ENCODE measurements around the gene XDH. TPM values are rescaled to one million over a fixed set of nuclear protein-coding genes. Genes with fewer than 3 reads are reported as not detected.
A peak's percentile ranks its signal among the peaks of the same experiment; 100 is the strongest.

XDH gene
- polyA plus RNA-seq, 1 of the 3 experiments (the other 2 are of a cell fraction), result 0.33 TPM

DNA sequence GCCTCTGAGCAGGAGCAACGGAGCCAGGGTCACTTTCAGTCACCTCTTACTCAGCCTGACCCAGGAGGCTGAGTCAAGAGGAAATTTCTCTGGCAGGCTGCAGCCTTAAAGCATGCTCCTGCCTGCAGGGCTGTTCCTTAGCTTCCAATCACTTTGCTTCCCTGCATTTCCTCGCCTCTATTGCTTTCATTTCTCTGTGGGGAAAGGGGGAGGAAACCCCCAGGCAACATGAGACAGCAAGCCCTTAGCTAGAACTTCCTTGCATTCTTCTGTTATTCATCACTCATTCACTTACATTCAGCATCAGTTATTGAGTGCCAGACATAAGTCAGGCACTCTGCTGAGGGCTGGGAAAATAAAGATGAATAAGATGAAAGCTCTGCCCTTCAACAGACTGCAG, 13.0 kb downstream of the XDH start:
- H3K9ac ChIP-seq, result peak overlapping the region; percentile 8; the same call in 1 of the 2 replicates
- ChIA-PET POLR2A (no interaction called here), CTCF (interaction anchor here (1.1 to 2.3 kb wide), 6 partner anchors 11 to 69 kb away, joined by 3 to 6 read pairs (median 4); no protein-coding TSS in a partner anchor)
- TF ChIP-seq ZBTB33 (IDR thresholded peaks at IDR 0.05; ENCODE audit: borderline replicate concordance, low read depth) (no peak), YY1 (IDR thresholded peaks at IDR 0.05; ENCODE audit: low read depth) (no peak), TCF12 (IDR thresholded peaks at IDR 0.05) (peak; percentile 96), CHD2 (IDR thresholded peaks at IDR 0.05; ENCODE audit: low read length, partially characterized antibody) (no peak), GATA2 (CRISPR knock-in tag; IDR thresholded peaks at IDR 0.05) (no peak), TEAD4 (IDR thresholded peaks at IDR 0.05; ENCODE audit: borderline replicate concordance, insufficient read depth) (peak; percentile 93; the same call in 1 of the 2 replicates), FOXJ3 (CRISPR knock-in tag; IDR thresholded peaks at IDR 0.05) (no peak), RFX5 (IDR thresholded peaks at IDR 0.05; ENCODE audit: low read length) (no peak), GABPA (IDR thresholded peaks at IDR 0.05; ENCODE audit: low read depth) (no peak), NRF1 (IDR thresholded peaks at IDR 0.05; ENCODE audit: low read depth, low read length) (no peak), MXI1 (IDR thresholded peaks at IDR 0.05; ENCODE audit: low read depth, low read length) (no peak), FOSL2 (IDR thresholded peaks at IDR 0.05; ENCODE audit: borderline replicate concordance, low read depth) (peak; percentile 94), RCOR1 (IDR thresholded peaks at IDR 0.05; ENCODE audit: low read length) (no peak), SMC3 (IDR thresholded peaks at IDR 0.05; ENCODE audit: low read depth, low read length) (no peak), ELF1 (IDR thresholded peaks at IDR 0.05) (no peak; the same call in 1 of the 2 replicates), RAD21 (IDR thresholded peaks at IDR 0.05; ENCODE audit: low read length) (no peak), USF2 (IDR thresholded peaks at IDR 0.05; ENCODE audit: borderline replicate concordance, low read depth, low read length) (no peak), POLR2AphosphoS5 (IDR thresholded peaks at IDR 0.05; ENCODE audit: low read depth, low read length) (peak; percentile 63; the same call in 1 of the 2 replicates), REST (IDR thresholded peaks at IDR 0.05; ENCODE audit: low read depth, low read length) (peak; percentile 49; the same call in 1 of the 2 replicates), EZH2phosphoT487 (IDR thresholded peaks at IDR 0.05; ENCODE audit: borderline replicate concordance, low read depth) (no peak), EP300 (IDR thresholded peaks at IDR 0.05; ENCODE audit: borderline replicate concordance in 1 of 2, low read depth in 1 of 2, low read length in 1 of 2) (peak in 1 of 2 experiments; percentile 87; a peak in 3 of 4 replicates), JUND (IDR thresholded peaks at IDR 0.05) (peak; percentile 91)
- TF ChIP-seq, protein P1, sequence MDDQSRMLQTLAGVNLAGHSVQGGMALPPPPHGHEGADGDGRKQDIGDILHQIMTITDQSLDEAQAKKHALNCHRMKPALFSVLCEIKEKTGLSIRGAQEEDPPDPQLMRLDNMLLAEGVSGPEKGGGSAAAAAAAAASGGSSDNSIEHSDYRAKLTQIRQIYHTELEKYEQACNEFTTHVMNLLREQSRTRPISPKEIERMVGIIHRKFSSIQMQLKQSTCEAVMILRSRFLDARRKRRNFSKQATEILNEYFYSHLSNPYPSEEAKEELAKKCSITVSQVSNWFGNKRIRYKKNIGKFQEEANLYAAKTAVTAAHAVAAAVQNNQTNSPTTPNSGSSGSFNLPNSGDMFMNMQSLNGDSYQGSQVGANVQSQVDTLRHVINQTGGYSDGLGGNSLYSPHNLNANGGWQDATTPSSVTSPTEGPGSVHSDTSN (IDR thresholded peaks at IDR 0.05), result peak; percentile 97
- TF ChIP-seq, protein P2, sequence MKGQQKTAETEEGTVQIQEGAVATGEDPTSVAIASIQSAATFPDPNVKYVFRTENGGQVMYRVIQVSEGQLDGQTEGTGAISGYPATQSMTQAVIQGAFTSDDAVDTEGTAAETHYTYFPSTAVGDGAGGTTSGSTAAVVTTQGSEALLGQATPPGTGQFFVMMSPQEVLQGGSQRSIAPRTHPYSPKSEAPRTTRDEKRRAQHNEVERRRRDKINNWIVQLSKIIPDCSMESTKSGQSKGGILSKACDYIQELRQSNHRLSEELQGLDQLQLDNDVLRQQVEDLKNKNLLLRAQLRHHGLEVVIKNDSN (IDR thresholded peaks at IDR 0.05; ENCODE audit: borderline replicate concordance, low read depth), result no peak; the same call in 1 of the 2 replicates
- TF ChIP-seq, protein P3, sequence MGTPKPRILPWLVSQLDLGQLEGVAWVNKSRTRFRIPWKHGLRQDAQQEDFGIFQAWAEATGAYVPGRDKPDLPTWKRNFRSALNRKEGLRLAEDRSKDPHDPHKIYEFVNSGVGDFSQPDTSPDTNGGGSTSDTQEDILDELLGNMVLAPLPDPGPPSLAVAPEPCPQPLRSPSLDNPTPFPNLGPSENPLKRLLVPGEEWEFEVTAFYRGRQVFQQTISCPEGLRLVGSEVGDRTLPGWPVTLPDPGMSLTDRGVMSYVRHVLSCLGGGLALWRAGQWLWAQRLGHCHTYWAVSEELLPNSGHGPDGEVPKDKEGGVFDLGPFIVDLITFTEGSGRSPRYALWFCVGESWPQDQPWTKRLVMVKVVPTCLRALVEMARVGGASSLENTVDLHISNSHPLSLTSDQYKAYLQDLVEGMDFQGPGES (IDR thresholded peaks at IDR 0.05; ENCODE audit: low read depth, low read length), result no peak

More for the DNA sequence above, 13.0 kb downstream of the XDH start:
- Histone ChIP-seq H4K20me1 (ENCODE audit: insufficient read depth) (no peaks in the 10 kb centered on the region), H3K4me1 (ENCODE audit: control insufficient read depth in 1 of 2, insufficient read depth in 2 of 2, low read depth in 1 of 2, low read length in 1 of 2) (peaks cover 11 to 17% of the 10 kb centered on the region in 2 experiments; a peak in 3 of 4 replicates), H3K9me2 (no peaks in the 10 kb centered on the region), H3K9me3 (no peaks in the 10 kb centered on the region), H3K36me3 (replicated peaks in 1 of 2; ENCODE audit: control insufficient read depth in 1 of 2, insufficient read depth in 2 of 2, low read length in 1 of 2) (no peaks in the 10 kb centered on the region), H3K4me3 (ENCODE audit: low read depth in 2 of 2, low read length in 1 of 2) (no peak overlapping the region), H2AFZ (ENCODE audit: low read depth) (peak overlapping the region; percentile 50; the same call in 1 of the 2 replicates), H3K27ac (ENCODE audit: low read depth in 2 of 2, low read length in 1 of 2) (peak overlapping the region in 1 of 2 experiments; percentile 86; a peak in 3 of 4 replicates), H3F3A (replicated peaks; ENCODE audit: insufficient read depth) (peaks cover 10% of the 10 kb centered on the region), H3K4me2 (peak overlapping the region; percentile 31), H3K27me3 (ENCODE audit: insufficient read depth) (no peaks in the 10 kb centered on the region), H3K79me2 (ENCODE audit: insufficient read depth) (no peaks in the 10 kb centered on the region)
- WGBS (ENCODE audit: low lambda C conversion rate), result 10% methylated on average over 2 of the region's 2 CpGs
- DNase-seq, result no peak

Measured in SK-N-SH (cell line).